Measurements from ENCODE around the gene BARHL1. TPM values are rescaled to one million over a fixed set of nuclear protein-coding genes. Genes with fewer than 3 reads are reported as not detected.

The BARHL1 gene
- total RNA-seq, 1 donor from 2014 or later, result 1.0 TPM

- TF ChIP-seq CTCF (IDR thresholded peaks at IDR 0.05), result no peak
- TF ChIP-seq EZH2phosphoT487 (IDR thresholded peaks at IDR 0.05), result no peak
- TF ChIP-seq EZH2 (IDR thresholded peaks at IDR 0.05), result no peak
- H3K27me3 ChIP-seq, result peaks cover 94% of the 10 kb centered on the region
- Mint-ChIP-seq H3K36me3 (no peaks in the 10 kb centered on the region), H3K9me3 (peaks cover 3% of the 10 kb centered on the region), H3K27me3 (ENCODE audit: insufficient read depth, low read depth) (peaks cover 80% of the 10 kb centered on the region), H3K4me3 (peak overlapping the region; percentile 77), H3K4me1 (peaks cover 29% of the 10 kb centered on the region), H3K27ac (no peak overlapping the region)
- H3K36me3 ChIP-seq, result no peaks in the 10 kb centered on the region
- DNase-seq (ENCODE audit: low spot score), result no peak
- H3K9me3 ChIP-seq (ENCODE audit: low read depth), result no peaks in the 10 kb centered on the region
- no peak overlapping the region for H2AFZ ChIP-seq (replicated peaks)
- peaks cover 11% of the 10 kb centered on the region for H3F3A ChIP-seq (ENCODE audit: low read depth)
- H3K4me2 ChIP-seq, result peak overlapping the region; percentile 73
- H3K4me1 ChIP-seq, result peaks cover 14% of the 10 kb centered on the region
- peak overlapping the region; percentile 38 for H3K4me3 ChIP-seq
- H3K79me2 ChIP-seq (ENCODE audit: low read depth), result no peaks in the 10 kb centered on the region
- no peak overlapping the region for H3K9ac ChIP-seq
- H4K20me1 ChIP-seq (ENCODE audit: low read depth), result peaks cover 64% of the 10 kb centered on the region
- H3K27ac ChIP-seq, result no peak overlapping the region
Measured at GRCh38 chr9:132579427-132579798, 3.0 kb upstream of the BARHL1 start.

GRCh38 chr9:132582786-132583583 is 579 bp downstream of the BARHL1 start:
- no peak overlapping the region for H3K9ac ChIP-seq
- Mint-ChIP-seq H3K9me3 (peaks cover 3% of the 10 kb centered on the region), H3K27ac (no peak overlapping the region), H3K36me3 (peaks cover 3% of the 10 kb centered on the region), H3K4me3 (peak overlapping the region; percentile 83), H3K4me1 (peaks cover 33% of the 10 kb centered on the region), H3K27me3 (ENCODE audit: insufficient read depth, low read depth) (peaks cover 85% of the 10 kb centered on the region)
- H3K27ac ChIP-seq, result no peak overlapping the region
- H3F3A ChIP-seq (ENCODE audit: low read depth), result peaks cover 18% of the 10 kb centered on the region
- H3K9me3 ChIP-seq (ENCODE audit: low read depth), result no peaks in the 10 kb centered on the region
- peak overlapping the region; percentile 16 for H3K4me3 ChIP-seq
- H3K79me2 ChIP-seq (ENCODE audit: low read depth), result no peaks in the 10 kb centered on the region
- no peak overlapping the region for H2AFZ ChIP-seq (replicated peaks)
- H4K20me1 ChIP-seq (ENCODE audit: low read depth), result peaks cover 98% of the 10 kb centered on the region
- H3K4me2 ChIP-seq, result peak overlapping the region; percentile 46
- no peaks in the 10 kb centered on the region for H3K36me3 ChIP-seq
- H3K4me1 ChIP-seq, result peaks cover 23% of the 10 kb centered on the region
- peak; percentile 9 for DNase-seq (ENCODE audit: low spot score)
- H3K27me3 ChIP-seq, result peaks cover 100% of the 10 kb centered on the region
- TF ChIP-seq EZH2 (IDR thresholded peaks at IDR 0.05) (peak; percentile 69), CTCF (IDR thresholded peaks at IDR 0.05) (no peak), EZH2phosphoT487 (IDR thresholded peaks at IDR 0.05) (peak; percentile 23)

- Histone ChIP-seq H3K27me3 (peaks cover 100% of the 10 kb centered on the region), H3K27ac (no peak overlapping the region), H3K4me1 (peaks cover 23% of the 10 kb centered on the region), H3K4me3 (no peak overlapping the region), H3K79me2 (ENCODE audit: low read depth) (no peaks in the 10 kb centered on the region), H4K20me1 (ENCODE audit: low read depth) (peaks cover 98% of the 10 kb centered on the region), H2AFZ (replicated peaks) (no peak overlapping the region), H3K36me3 (no peaks in the 10 kb centered on the region), H3F3A (ENCODE audit: low read depth) (peaks cover 21% of the 10 kb centered on the region), H3K4me2 (peak overlapping the region; percentile 37), H3K9me3 (ENCODE audit: low read depth) (no peaks in the 10 kb centered on the region), H3K9ac (no peak overlapping the region)
- DNase-seq (ENCODE audit: low spot score), result peak; percentile 22
- TF ChIP-seq CTCF (IDR thresholded peaks at IDR 0.05) (no peak), EZH2phosphoT487 (IDR thresholded peaks at IDR 0.05) (peak; percentile 14)
- Mint-ChIP-seq H3K4me1 (peaks cover 36% of the 10 kb centered on the region), H3K27me3 (ENCODE audit: insufficient read depth, low read depth) (peaks cover 85% of the 10 kb centered on the region), H3K36me3 (peaks cover 3% of the 10 kb centered on the region), H3K4me3 (peak overlapping the region; percentile 83), H3K9me3 (no peaks in the 10 kb centered on the region), H3K27ac (no peak overlapping the region)
Measured at GRCh38 chr9:132583584-132584304, 1.3 kb downstream of the BARHL1 start.

All from neural progenitor cell (in vitro differentiated cells).